ENCODE data around the gene MTMR3. TPM values are rescaled to one million over a fixed set of nuclear protein-coding genes. Genes with fewer than 3 reads are reported as not detected.
A peak's percentile ranks its signal among the peaks of the same experiment; 100 is the strongest.

MTMR3 gene
- total and polyA plus RNA-seq, 3 experiments from 2014 or later: 19.7 to 22.5 (median 20.6) TPM

- H3K9me3 ChIP-seq (ENCODE audit: low read length): no peaks in the 10 kb centered on the region
- Mint-ChIP-seq H3K27ac (no peak overlapping the region), H3K4me3 (no peak overlapping the region), H3K4me1 (peaks cover 9 to 14% (median 13%) of the 10 kb centered on the region in 3 donors), H3K36me3 (peaks cover 0 to 1% (median 0%) of the 10 kb centered on the region in 3 donors), H3K27me3 (peaks cover 4 to 6% of the 10 kb centered on the region in 2 donors), H3K9me3 (no peaks in the 10 kb centered on the region)
- peaks cover 9% of the 10 kb centered on the region for H3K4me1 ChIP-seq (ENCODE audit: insufficient read depth, low read length)
- no peak overlapping the region for H3K27ac ChIP-seq (ENCODE audit: low read depth, low read length)
- no peak overlapping the region for H3K4me3 ChIP-seq (ENCODE audit: low read length)
- CTCF ChIA-PET: no interaction called here
- H3K36me3 ChIP-seq (ENCODE audit: insufficient read depth, low read length): no peaks in the 10 kb centered on the region
- no peak for DNase-seq
- POLR2A ChIA-PET: no interaction called here
- H3K27me3 ChIP-seq (ENCODE audit: insufficient read depth, low read length, poor library complexity, severe bottlenecking): no peaks in the 10 kb centered on the region
These were observed 192.0 kb downstream of the MTMR3 start for GRCh38 chr22:30074994-30075393.

- Histone ChIP-seq H3K27ac (ENCODE audit: low read depth, low read length) (no peak overlapping the region), H3K27me3 (ENCODE audit: insufficient read depth, low read length, poor library complexity, severe bottlenecking) (no peaks in the 10 kb centered on the region), H3K4me1 (ENCODE audit: insufficient read depth, low read length) (peaks cover 9% of the 10 kb centered on the region), H3K36me3 (ENCODE audit: insufficient read depth, low read length) (no peaks in the 10 kb centered on the region), H3K9me3 (ENCODE audit: low read length) (no peaks in the 10 kb centered on the region), H3K4me3 (ENCODE audit: low read length) (no peak overlapping the region)
- POLR2A ChIA-PET: no interaction called here
- Mint-ChIP-seq H3K27me3 (peaks cover 1 to 6% of the 10 kb centered on the region in 2 donors), H3K9me3 (no peaks in the 10 kb centered on the region), H3K27ac (peak overlapping the region in 1 of 8 donors; percentile 43), H3K36me3 (peaks cover 0 to 1% (median 0%) of the 10 kb centered on the region in 3 donors), H3K4me3 (no peak overlapping the region), H3K4me1 (peaks cover 9 to 14% (median 13%) of the 10 kb centered on the region in 3 donors)
- no peak for DNase-seq
- CTCF ChIA-PET: interaction anchor here (1.0 kb wide), 1 partner anchor 11 kb away, joined by 3 read pairs; no protein-coding TSS in a partner anchor
These were observed 194.4 kb downstream of the MTMR3 start for GRCh38 chr22:30077279-30077880.

GRCh38 chr22:30078320-30079311, 195.6 kb downstream of the MTMR3 start:
- POLR2A ChIA-PET: no interaction called here
- Histone ChIP-seq H3K27me3 (ENCODE audit: insufficient read depth, low read length, poor library complexity, severe bottlenecking) (no peaks in the 10 kb centered on the region), H3K9me3 (ENCODE audit: low read length) (no peaks in the 10 kb centered on the region), H3K36me3 (ENCODE audit: insufficient read depth, low read length) (no peaks in the 10 kb centered on the region), H3K4me3 (ENCODE audit: low read length) (no peak overlapping the region), H3K27ac (ENCODE audit: low read depth, low read length) (no peak overlapping the region), H3K4me1 (ENCODE audit: insufficient read depth, low read length) (peaks cover 9% of the 10 kb centered on the region)
- CTCF ChIA-PET: no interaction called here
- Mint-ChIP-seq H3K9me3 (no peaks in the 10 kb centered on the region), H3K36me3 (peaks cover 0 to 1% (median 0%) of the 10 kb centered on the region in 3 donors), H3K4me3 (peak overlapping the region in 6 of 7 donors; percentile 50 to 70 (median 57)), H3K4me1 (peaks cover 9 to 14% (median 13%) of the 10 kb centered on the region in 3 donors), H3K27me3 (peaks cover 0 to 6% of the 10 kb centered on the region in 2 donors), H3K27ac (peak overlapping the region in 7 of 8 donors; percentile 55 to 91 (median 81))
- DNase-seq: peak in 1 of 5 donors; percentile 4

- Histone ChIP-seq H3K9me3 (ENCODE audit: low read length) (no peaks in the 10 kb centered on the region), H3K27me3 (ENCODE audit: insufficient read depth, low read length, poor library complexity, severe bottlenecking) (no peaks in the 10 kb centered on the region), H3K36me3 (ENCODE audit: insufficient read depth, low read length) (no peaks in the 10 kb centered on the region), H3K27ac (ENCODE audit: low read depth, low read length) (no peak within 1 kb of the TSS), H3K4me1 (ENCODE audit: insufficient read depth, low read length) (peaks cover 9% of the 10 kb centered on the region), H3K4me3 (ENCODE audit: low read length) (no peak within 1 kb of the TSS)
- no peak for DNase-seq
- peaks cover 0 to 6% of the 10 kb centered on the region in 2 donors for H3K27me3 Mint-ChIP-seq
- H3K4me1 Mint-ChIP-seq: peaks cover 9 to 14% (median 13%) of the 10 kb centered on the region in 3 donors
- CTCF ChIA-PET: no interaction called here
- POLR2A ChIA-PET: no interaction called here
- H3K27ac Mint-ChIP-seq: peak within 1 kb of the TSS in 1 of 8 donors; percentile 43
- no peak within 1 kb of the TSS for H3K4me3 Mint-ChIP-seq
- H3K9me3 Mint-ChIP-seq: peaks cover 0 to 5% (median 0%) of the 10 kb centered on the region in 5 donors
- peaks cover 0 to 1% (median 0%) of the 10 kb centered on the region in 3 donors for H3K36me3 Mint-ChIP-seq
These were observed 197.1 kb downstream of the MTMR3 start, which contains the start of gene HORMAD2 for GRCh38 chr22:30079952-30080533. Gene HORMAD2 (plus strand): TSS chr22:30080464. CDS start chr22:30093953, 13,489 bp downstream.

Other genes with a start within 250 kb of the MTMR3 start
- gene CABP7, start 163.2 kb upstream of the MTMR3 start, total RNA-seq: under 1 TPM in 1 of 2 experiments, not detected in 1; 0.07 TPM
- not detected for gene CABP7, start 163.2 kb upstream of the MTMR3 start, polyA plus RNA-seq
- 10 to 100 TPM; 24.7 to 25.2 TPM for gene ZMAT5, start 116.2 kb upstream of the MTMR3 start, total RNA-seq
- gene ZMAT5, start 116.2 kb upstream of the MTMR3 start, polyA plus RNA-seq: 46.9 TPM
- 100 to 1,000 TPM; 114 to 121 TPM for gene UQCR10, start 115.8 kb upstream of the MTMR3 start, total RNA-seq
- gene UQCR10, start 115.8 kb upstream of the MTMR3 start, polyA plus RNA-seq: 307 TPM
- gene ASCC2, start 44.9 kb upstream of the MTMR3 start, total RNA-seq: 10 to 100 TPM; 81.1 to 84.5 TPM
- 60.0 TPM for gene ASCC2, start 44.9 kb upstream of the MTMR3 start, polyA plus RNA-seq
- not detected for gene HORMAD2, start 197.3 kb downstream of the MTMR3 start, total RNA-seq
- not detected for gene HORMAD2, start 197.3 kb downstream of the MTMR3 start, polyA plus RNA-seq

Data from CD8-positive, alpha-beta memory T cell (primary cell).